ENCODE measurements around the gene UGT1A9. TPM values are rescaled to one million over a fixed set of nuclear protein-coding genes. Genes with fewer than 3 reads are reported as not detected.

UGT1A9 gene
- total and polyA plus RNA-seq, 2 donors (not counting 1 experiment from before 2014, with no cell fraction given), result not detected

- H3K36me3 ChIP-seq (ENCODE audit: control insufficient read depth, insufficient read depth, low read length), result no peaks in the 10 kb centered on the region
- no peaks in the 10 kb centered on the region for H3K9me3 ChIP-seq (ENCODE audit: control insufficient read depth, insufficient read depth, low read depth, low read length)
- TF ChIP-seq EZH2 (IDR thresholded peaks at IDR 0.05; ENCODE audit: low read length, missing control alignments) (no peak), CTCF (conservative IDR thresholded peaks at IDR 0.05 in 1 of 2, IDR thresholded peaks at IDR 0.05 in 1 of 2; ENCODE audit: low read depth in 1 of 2, low read length in 2 of 2) (no peak)
- no peaks in the 10 kb centered on the region for H3K4me1 ChIP-seq (ENCODE audit: control insufficient read depth, extremely low read depth, insufficient read depth, low read length)
- no peak overlapping the region for H3K27ac ChIP-seq (ENCODE audit: insufficient read depth, low read length)
- no peaks in the 10 kb centered on the region for H4K20me1 ChIP-seq (ENCODE audit: control insufficient read depth, extremely low read depth, insufficient read depth, low read length)
- H3K4me2 ChIP-seq (ENCODE audit: extremely low read depth, insufficient read depth, low read length), result no peak overlapping the region
- H3K9ac ChIP-seq (ENCODE audit: insufficient read depth, low read length), result no peak overlapping the region
- H3K27me3 ChIP-seq (ENCODE audit: control insufficient read depth, insufficient read depth, low read length), result no peaks in the 10 kb centered on the region
- DNase-seq (ENCODE audit: low read depth in 2 of 2), result no peak
- H3K4me3 ChIP-seq (replicated peaks in 1 of 4; ENCODE audit: control extremely low read depth in 1 of 4, insufficient read depth in 1 of 4, low read depth in 3 of 4, low read length in 4 of 4), result no peak overlapping the region
- no peaks in the 10 kb centered on the region for H3K79me2 ChIP-seq (ENCODE audit: control insufficient read depth, insufficient read depth, low read length)
- H2AFZ ChIP-seq (ENCODE audit: low read length), result no peak overlapping the region
Measured at GRCh38 chr2:233772583-233772982, 100.9 kb downstream of the UGT1A9 start.

DNA sequence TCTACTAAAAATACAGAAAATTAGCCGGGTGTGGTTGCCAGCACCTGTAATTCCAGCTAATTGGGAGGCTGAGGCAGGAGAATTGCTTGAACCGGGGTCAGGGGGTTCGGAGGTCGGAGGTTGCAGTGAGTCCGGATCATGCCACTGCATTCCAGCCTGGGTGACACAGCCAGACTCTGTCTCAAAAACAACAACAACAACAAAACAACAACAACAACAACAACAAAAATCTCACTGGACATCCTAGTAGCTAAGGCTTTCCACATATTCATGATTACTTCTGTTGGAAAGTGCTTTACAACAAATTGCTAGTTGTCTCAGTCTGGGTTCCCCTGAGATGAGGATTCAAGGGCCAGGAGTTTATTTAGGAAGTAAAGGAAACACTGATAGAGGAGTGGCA is 102.2 kb downstream of the UGT1A9 start:
- Histone ChIP-seq H4K20me1 (ENCODE audit: control insufficient read depth, extremely low read depth, insufficient read depth, low read length) (no peaks in the 10 kb centered on the region), H3K4me1 (ENCODE audit: control insufficient read depth, extremely low read depth, insufficient read depth, low read length) (no peaks in the 10 kb centered on the region), H3K4me2 (ENCODE audit: extremely low read depth, insufficient read depth, low read length) (no peak overlapping the region), H3K9ac (ENCODE audit: insufficient read depth, low read length) (no peak overlapping the region), H3K27ac (ENCODE audit: insufficient read depth, low read length) (no peak overlapping the region), H3K4me3 (replicated peaks in 1 of 4; ENCODE audit: control extremely low read depth in 1 of 4, insufficient read depth in 1 of 4, low read depth in 3 of 4, low read length in 4 of 4) (no peak overlapping the region), H3K36me3 (ENCODE audit: control insufficient read depth, insufficient read depth, low read length) (no peaks in the 10 kb centered on the region), H3K9me3 (ENCODE audit: control insufficient read depth, insufficient read depth, low read depth, low read length) (no peaks in the 10 kb centered on the region), H2AFZ (ENCODE audit: low read length) (no peak overlapping the region), H3K27me3 (ENCODE audit: control insufficient read depth, insufficient read depth, low read length) (no peaks in the 10 kb centered on the region), H3K79me2 (ENCODE audit: control insufficient read depth, insufficient read depth, low read length) (no peaks in the 10 kb centered on the region)
- no peak for DNase-seq (ENCODE audit: low read depth in 2 of 2)
- TF ChIP-seq CTCF (conservative IDR thresholded peaks at IDR 0.05 in 1 of 2, IDR thresholded peaks at IDR 0.05 in 1 of 2; ENCODE audit: low read depth in 1 of 2, low read length in 2 of 2) (no peak), EZH2 (IDR thresholded peaks at IDR 0.05; ENCODE audit: low read length, missing control alignments) (no peak)

DNA sequence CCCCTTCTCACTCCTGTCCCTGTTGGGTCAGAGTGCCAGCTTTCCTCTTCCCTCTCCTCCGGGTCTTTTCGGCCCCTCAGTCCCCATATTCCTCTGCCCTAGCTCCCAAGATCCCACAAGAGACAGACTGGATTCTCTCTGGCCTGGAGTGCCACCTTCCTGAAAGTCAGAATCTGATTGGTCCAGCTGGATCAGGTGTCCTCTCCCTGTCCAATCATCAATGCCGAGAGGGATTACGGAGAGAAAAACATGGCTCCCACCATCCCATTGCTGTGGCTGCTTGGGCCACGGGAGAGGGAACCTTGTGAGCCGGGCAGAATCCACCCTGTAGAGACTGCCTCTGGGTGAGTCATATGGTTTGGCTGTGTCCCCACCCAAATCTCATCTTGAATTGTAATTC is 103.7 kb downstream of the UGT1A9 start:
- no peak overlapping the region for H3K4me3 ChIP-seq (replicated peaks in 1 of 4; ENCODE audit: control extremely low read depth in 1 of 4, insufficient read depth in 1 of 4, low read depth in 3 of 4, low read length in 4 of 4)
- no peak for TF ChIP-seq CTCF (conservative IDR thresholded peaks at IDR 0.05 in 1 of 2, IDR thresholded peaks at IDR 0.05 in 1 of 2; ENCODE audit: low read depth in 1 of 2, low read length in 2 of 2)
- no peak for DNase-seq (ENCODE audit: low read depth in 2 of 2)
- no peaks in the 10 kb centered on the region for H3K36me3 ChIP-seq (ENCODE audit: control insufficient read depth, insufficient read depth, low read length)
- no peak overlapping the region for H3K9ac ChIP-seq (ENCODE audit: insufficient read depth, low read length)
- H2AFZ ChIP-seq (ENCODE audit: low read length), result no peak overlapping the region
- H3K4me2 ChIP-seq (ENCODE audit: extremely low read depth, insufficient read depth, low read length), result no peak overlapping the region
- H3K79me2 ChIP-seq (ENCODE audit: control insufficient read depth, insufficient read depth, low read length), result no peaks in the 10 kb centered on the region
- no peaks in the 10 kb centered on the region for H3K27me3 ChIP-seq (ENCODE audit: control insufficient read depth, insufficient read depth, low read length)
- no peaks in the 10 kb centered on the region for H3K9me3 ChIP-seq (ENCODE audit: control insufficient read depth, insufficient read depth, low read depth, low read length)
- H4K20me1 ChIP-seq (ENCODE audit: control insufficient read depth, extremely low read depth, insufficient read depth, low read length), result no peaks in the 10 kb centered on the region
- H3K27ac ChIP-seq (ENCODE audit: insufficient read depth, low read length), result no peak overlapping the region
- no peaks in the 10 kb centered on the region for H3K4me1 ChIP-seq (ENCODE audit: control insufficient read depth, extremely low read depth, insufficient read depth, low read length)

Data from fibroblast of lung (primary cell).